Gastroesophageal sphincter (tissue), 3 donors: Measurements from ENCODE around the gene GNAQ.

ENCODE experiments used
- CTCF ChIP-seq, 4 experiments: fragments of 200-600 bp in 2 of 4; fragments of 450-650 bp in 2 of 4; sonication (generic) in 1 of 4; IDR thresholded peaks; one replicate each; pipeline ENCODE4 v1.5.1; 2017 to 2019; ENCODE audit warnings: antibody characterized with exemption in 4 of 4, mild to moderate bottlenecking in 2 of 4, moderate library complexity in 2 of 4
- POLR2A ChIP-seq, 2 donors: fragments of 450-650 bp; IDR thresholded peaks; one replicate each; pipeline ENCODE4 v1.6.1; 2017; ENCODE audit warnings: antibody characterized with exemption in 2 of 2, mild to moderate bottlenecking in 2 of 2, moderate library complexity in 1 of 2
- POLR2AphosphoS5 ChIP-seq: sonication (generic); formaldehyde crosslinking; IDR thresholded peaks from one replicate; pipeline ENCODE4 v1.6.1; 2017; ENCODE audit warnings: antibody characterized with exemption

DNA sequence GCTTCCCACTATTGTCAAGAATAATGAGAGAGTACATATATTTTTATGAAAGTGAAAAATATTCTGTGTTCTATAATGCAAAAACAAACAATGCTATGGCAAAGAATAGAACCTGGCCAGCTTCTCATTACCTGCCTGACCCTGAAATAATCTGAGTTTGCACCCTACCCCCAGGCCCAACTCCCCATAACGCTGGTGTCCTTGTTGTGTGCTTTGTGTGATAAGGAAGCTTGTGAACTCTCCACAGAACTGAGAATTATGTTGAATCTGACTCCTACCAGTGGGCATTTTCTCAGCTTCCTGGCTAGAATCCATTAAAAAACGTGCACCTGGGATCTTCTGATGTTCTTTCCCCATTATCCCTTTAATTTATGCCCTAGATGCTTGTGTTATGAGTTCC is 205.5 kb downstream of the GNAQ start:
- no peak for TF ChIP-seq CTCF (IDR thresholded peaks at IDR 0.05)
- no peak for TF ChIP-seq POLR2AphosphoS5
- TF ChIP-seq POLR2A (IDR thresholded peaks at IDR 0.05), result no peak
